HEK293 (cell line): ENCODE measurements around the gene ARFRP1.
A peak's percentile ranks its signal among the peaks of the same experiment; 100 is the strongest.
"Not testable (repeated sequence)": the region's sequence is repeated elsewhere in the genome, so short reads cannot be mapped to it uniquely, and the experiment has no call there.

ENCODE experiments used
- CTCF ChIA-PET: fragments of 350-600 bp; formaldehyde crosslinking; extraction: SDS; loops from one replicate; lab custom pipeline; 2021; ENCODE audit warnings: antibody characterized with exemption; lab: Yijun Ruan, JAX
- POLR2A ChIA-PET: fragments of 300-600 bp; formaldehyde crosslinking; extraction: SDS; loops from one replicate; lab custom pipeline; 2020; ENCODE audit warnings: antibody characterized with exemption, inconsistent platforms; lab: Yijun Ruan, JAX
- H3K27ac ChIP-seq: fragments of 200-500 bp; sonication (Bioruptor generic); 2 replicates; pipeline ENCODE4 v1.5.1; 2014; ENCODE audit warnings: low read depth, low read length, control low read depth, inconsistent platforms; ENCODE audit errors: extremely low read depth
- H3K36me3 ChIP-seq, 2 experiments: fragments of 200-500 bp in 1 of 2; sonication (Bioruptor generic) in 1 of 2; 1 replicate in 1 of 2; 2 replicates in 1 of 2; pipeline ENCODE4 v1.5.1; 2014 to 2017; ENCODE audit warnings: inconsistent platforms in 2 of 2, low read length in 2 of 2; ENCODE audit not compliant: control insufficient read depth in 2 of 2, insufficient read depth in 1 of 2
- H3K4me1 ChIP-seq: fragments of 200-500 bp; sonication (Bioruptor generic); 2 replicates; pipeline ENCODE4 v1.5.1; 2014; ENCODE audit warnings: mild to moderate bottlenecking, low read length, inconsistent platforms; ENCODE audit not compliant: control insufficient read depth, insufficient read depth
- H3K4me3 ChIP-seq: 2 replicates; pipeline ENCODE4 v1.5.1; 2011; ENCODE audit warnings: low read depth, mild to moderate bottlenecking, control low read depth, low read length, moderate library complexity
- H3K9me3 ChIP-seq: fragments of 200-500 bp; sonication (Bioruptor generic); 2 replicates; pipeline ENCODE4 v1.5.1; 2014; ENCODE audit warnings: low read depth, low read length, inconsistent platforms; ENCODE audit not compliant: control insufficient read depth, insufficient read depth
- KLF16 ChIP-seq: fragments of 450-650 bp; formaldehyde crosslinking; IDR thresholded peaks from 2 replicates; pipeline ENCODE4 v1.5.1; 2017; ENCODE audit warnings: missing biosample characterization, missing genetic modification characterization
- PRDM10 ChIP-seq: fragments of 450-650 bp; formaldehyde crosslinking; IDR thresholded peaks from 2 replicates; pipeline ENCODE4 v1.5.1; 2016; ENCODE audit warnings: missing biosample characterization, missing genetic modification characterization
- SCRT2 ChIP-seq: fragments of 450-650 bp; formaldehyde crosslinking; IDR thresholded peaks from 2 replicates; pipeline ENCODE4 v1.5.1; 2016; ENCODE audit warnings: missing biosample characterization, missing genetic modification characterization
- SP3 ChIP-seq: fragments of 450-650 bp; formaldehyde crosslinking; IDR thresholded peaks from 2 replicates; pipeline ENCODE4 v1.5.1; 2016; ENCODE audit warnings: missing biosample characterization, missing genetic modification characterization
- WT1 ChIP-seq: fragments of 450-650 bp; formaldehyde crosslinking; IDR thresholded peaks from 2 replicates; pipeline ENCODE4 v1.5.1; 2016; ENCODE audit warnings: missing biosample characterization, missing genetic modification characterization
- ZFP41 ChIP-seq: fragments of 450-650 bp; formaldehyde crosslinking; IDR thresholded peaks from 2 replicates; pipeline ENCODE4 v1.5.1; 2016; ENCODE audit warnings: missing biosample characterization, missing genetic modification characterization, borderline replicate concordance
- ZNF114 ChIP-seq: fragments of 450-650 bp; formaldehyde crosslinking; IDR thresholded peaks from 2 replicates; pipeline ENCODE4 v1.5.0; 2017; ENCODE audit warnings: missing biosample characterization, missing genetic modification characterization
- ZNF133 ChIP-seq: fragments of 450-650 bp; formaldehyde crosslinking; IDR thresholded peaks from 2 replicates; pipeline ENCODE4 v1.5.1; 2016; ENCODE audit warnings: missing biosample characterization, missing genetic modification characterization
- ZNF174 ChIP-seq: fragments of 450-650 bp; formaldehyde crosslinking; IDR thresholded peaks from 2 replicates; pipeline ENCODE4 v1.5.0; 2017; ENCODE audit warnings: missing biosample characterization, mild to moderate bottlenecking, missing genetic modification characterization
- ZNF239 ChIP-seq: fragments of 450-650 bp; formaldehyde crosslinking; IDR thresholded peaks from 2 replicates; pipeline ENCODE4 v1.5.1; 2016; ENCODE audit warnings: missing biosample characterization, missing genetic modification characterization
- ZNF558 ChIP-seq: fragments of 450-650 bp; formaldehyde crosslinking; IDR thresholded peaks from 2 replicates; pipeline ENCODE4 v1.5.1; 2016; ENCODE audit warnings: missing biosample characterization, missing genetic modification characterization
- ZNF660 ChIP-seq: fragments of 450-650 bp; IDR thresholded peaks from 2 replicates; pipeline ENCODE4 v1.5.1; 2018; ENCODE audit warnings: missing biosample characterization, mild to moderate bottlenecking, missing genetic modification characterization
- TF ChIP-seq, protein P1 (sequence below): fragments of 450-650 bp; formaldehyde crosslinking; IDR thresholded peaks from 2 replicates; pipeline ENCODE4 v1.5.1; 2016; ENCODE audit warnings: missing biosample characterization, missing genetic modification characterization
- TF ChIP-seq, protein P2 (sequence below): fragments of 450-650 bp; formaldehyde crosslinking; IDR thresholded peaks from 2 replicates; pipeline ENCODE4 v1.5.0; 2017; ENCODE audit warnings: missing biosample characterization, missing genetic modification characterization, borderline replicate concordance
- TF ChIP-seq, protein P3 (sequence below): fragments of 450-650 bp; formaldehyde crosslinking; IDR thresholded peaks from 2 replicates; pipeline ENCODE4 v1.5.1; 2016; ENCODE audit warnings: missing biosample characterization, missing genetic modification characterization

ARFRP1 gene

GRCh38 chr20:63731410-63731809 is 23.6 kb upstream of the ARFRP1 start:
- CTCF ChIA-PET: no interaction called here
- TF ChIP-seq ZNF133 (0 out of 2 replicates have a peak, but pooled peaks have one; percentile 33), ZNF114 (no peak), KLF16 (tag by site-specific recombination) (no peak), SCRT2 (tag by site-specific recombination) (no peak)
- Histone ChIP-seq H3K36me3 (peaks cover 4 to 69% of the 10 kb centered on the region in 2 experiments; a peak in 2 of 3 replicates), H3K4me3 (no peak overlapping the region), H3K4me1 (no peaks in the 10 kb centered on the region), H3K27ac (no peak overlapping the region), H3K9me3 (no peaks in the 10 kb centered on the region)
- POLR2A ChIA-PET: no interaction called here

DNA sequence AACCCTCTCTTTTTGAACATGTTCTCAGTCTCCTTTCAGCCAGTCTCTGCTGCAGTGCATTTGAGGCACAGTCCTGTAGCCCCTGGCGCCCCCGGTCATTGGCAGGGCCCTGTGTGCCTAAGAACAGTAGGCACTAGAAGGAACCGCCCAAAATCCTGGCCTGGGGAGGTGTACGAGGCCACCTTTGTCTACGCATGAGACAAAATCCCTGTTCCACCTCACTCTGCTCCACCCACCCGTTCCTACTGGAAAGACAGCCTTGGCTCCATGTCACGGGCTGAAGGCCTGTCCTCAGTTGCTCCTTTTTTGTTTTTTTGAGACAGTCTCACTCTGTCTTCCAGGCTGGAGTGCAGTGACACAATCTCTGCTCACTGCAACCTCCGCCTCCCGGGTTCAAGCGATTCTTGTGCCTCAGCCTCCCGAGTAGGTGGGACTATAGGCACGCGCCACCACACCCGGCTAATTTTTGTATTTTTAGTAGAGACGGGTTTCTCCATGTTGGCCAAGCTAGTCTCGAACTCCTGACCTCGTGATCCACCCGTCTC is 22.5 kb upstream of the ARFRP1 start:
- H3K36me3 ChIP-seq: peaks cover 4 to 58% of the 10 kb centered on the region in 2 experiments; a peak in 2 of 3 replicates
- CTCF ChIA-PET, H3K9me3 ChIP-seq, H3K27ac ChIP-seq, H3K4me1 ChIP-seq, H3K4me3 ChIP-seq, POLR2A ChIA-PET: not testable (repeated sequence)

GRCh38 chr20:63722967-63723622 is 15.3 kb upstream of the ARFRP1 start:
- H3K9me3 ChIP-seq, H3K27ac ChIP-seq, H3K4me3 ChIP-seq, CTCF ChIA-PET: not testable (repeated sequence)
- H3K36me3 ChIP-seq: peaks cover 11 to 43% of the 10 kb centered on the region in 2 experiments; a peak in 2 of 3 replicates
- POLR2A ChIA-PET: interaction anchor here (0.6 to 1.1 kb wide), 2 partner anchors 15 to 71 kb away, joined by 3 to 5 read pairs; partner anchors contain the start of genes ARFRP1 and ZGPAT
- TF ChIP-seq PRDM10 (tag by site-specific recombination) (peak; percentile 44), WT1 (tag by site-specific recombination) (peak; percentile 100)
- TF ChIP-seq, protein P1, sequence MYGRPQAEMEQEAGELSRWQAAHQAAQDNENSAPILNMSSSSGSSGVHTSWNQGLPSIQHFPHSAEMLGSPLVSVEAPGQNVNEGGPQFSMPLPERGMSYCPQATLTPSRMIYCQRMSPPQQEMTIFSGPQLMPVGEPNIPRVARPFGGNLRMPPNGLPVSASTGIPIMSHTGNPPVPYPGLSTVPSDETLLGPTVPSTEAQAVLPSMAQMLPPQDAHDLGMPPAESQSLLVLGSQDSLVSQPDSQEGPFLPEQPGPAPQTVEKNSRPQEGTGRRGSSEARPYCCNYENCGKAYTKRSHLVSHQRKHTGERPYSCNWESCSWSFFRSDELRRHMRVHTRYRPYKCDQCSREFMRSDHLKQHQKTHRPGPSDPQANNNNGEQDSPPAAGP (tag by site-specific recombination): peak; percentile 96
- TF ChIP-seq, all 188 proteins: peak for 3; not testable (repeated sequence) for 185
- H3K4me1 ChIP-seq: not testable (repeated sequence)

- Histone ChIP-seq H3K4me1 (no peaks in the 10 kb centered on the region), H3K4me3 (no peak overlapping the region), H3K9me3 (no peaks in the 10 kb centered on the region), H3K27ac (no peak overlapping the region), H3K36me3 (peaks cover 22 to 74% of the 10 kb centered on the region in 2 experiments; a peak in 2 of 3 replicates)
- TF ChIP-seq ZNF239 (tag by site-specific recombination): no peak
- TF ChIP-seq, protein P2, sequence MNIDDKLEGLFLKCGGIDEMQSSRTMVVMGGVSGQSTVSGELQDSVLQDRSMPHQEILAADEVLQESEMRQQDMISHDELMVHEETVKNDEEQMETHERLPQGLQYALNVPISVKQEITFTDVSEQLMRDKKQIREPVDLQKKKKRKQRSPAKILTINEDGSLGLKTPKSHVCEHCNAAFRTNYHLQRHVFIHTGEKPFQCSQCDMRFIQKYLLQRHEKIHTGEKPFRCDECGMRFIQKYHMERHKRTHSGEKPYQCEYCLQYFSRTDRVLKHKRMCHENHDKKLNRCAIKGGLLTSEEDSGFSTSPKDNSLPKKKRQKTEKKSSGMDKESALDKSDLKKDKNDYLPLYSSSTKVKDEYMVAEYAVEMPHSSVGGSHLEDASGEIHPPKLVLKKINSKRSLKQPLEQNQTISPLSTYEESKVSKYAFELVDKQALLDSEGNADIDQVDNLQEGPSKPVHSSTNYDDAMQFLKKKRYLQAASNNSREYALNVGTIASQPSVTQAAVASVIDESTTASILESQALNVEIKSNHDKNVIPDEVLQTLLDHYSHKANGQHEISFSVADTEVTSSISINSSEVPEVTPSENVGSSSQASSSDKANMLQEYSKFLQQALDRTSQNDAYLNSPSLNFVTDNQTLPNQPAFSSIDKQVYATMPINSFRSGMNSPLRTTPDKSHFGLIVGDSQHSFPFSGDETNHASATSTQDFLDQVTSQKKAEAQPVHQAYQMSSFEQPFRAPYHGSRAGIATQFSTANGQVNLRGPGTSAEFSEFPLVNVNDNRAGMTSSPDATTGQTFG (tag by site-specific recombination): no peak
- no peak for TF ChIP-seq SP3 (tag by site-specific recombination)
- peak; percentile 100 for TF ChIP-seq ZNF558 (tag by site-specific recombination)
- TF ChIP-seq ZNF660: no peak
- TF ChIP-seq, protein P3, sequence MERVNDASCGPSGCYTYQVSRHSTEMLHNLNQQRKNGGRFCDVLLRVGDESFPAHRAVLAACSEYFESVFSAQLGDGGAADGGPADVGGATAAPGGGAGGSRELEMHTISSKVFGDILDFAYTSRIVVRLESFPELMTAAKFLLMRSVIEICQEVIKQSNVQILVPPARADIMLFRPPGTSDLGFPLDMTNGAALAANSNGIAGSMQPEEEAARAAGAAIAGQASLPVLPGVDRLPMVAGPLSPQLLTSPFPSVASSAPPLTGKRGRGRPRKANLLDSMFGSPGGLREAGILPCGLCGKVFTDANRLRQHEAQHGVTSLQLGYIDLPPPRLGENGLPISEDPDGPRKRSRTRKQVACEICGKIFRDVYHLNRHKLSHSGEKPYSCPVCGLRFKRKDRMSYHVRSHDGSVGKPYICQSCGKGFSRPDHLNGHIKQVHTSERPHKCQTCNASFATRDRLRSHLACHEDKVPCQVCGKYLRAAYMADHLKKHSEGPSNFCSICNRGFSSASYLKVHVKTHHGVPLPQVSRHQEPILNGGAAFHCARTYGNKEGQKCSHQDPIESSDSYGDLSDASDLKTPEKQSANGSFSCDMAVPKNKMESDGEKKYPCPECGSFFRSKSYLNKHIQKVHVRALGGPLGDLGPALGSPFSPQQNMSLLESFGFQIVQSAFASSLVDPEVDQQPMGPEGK (tag by site-specific recombination): no peak
- no peak for TF ChIP-seq ZNF174 (tag by site-specific recombination)
- TF ChIP-seq ZFP41 (tag by site-specific recombination): no peak
- CTCF ChIA-PET: interaction anchor here (0.6 to 0.7 kb wide), 2 partner anchors 24 to 334 kb away, joined by 3 read pairs; no protein-coding TSS in a partner anchor
- POLR2A ChIA-PET: no interaction called here
These were observed 11.2 kb upstream of the ARFRP1 start for GRCh38 chr20:63718996-63719395.
